GM19023 (cell line): ENCODE measurements around the gene TMEM190.

Experiments
- ATAC-seq: cut with Tn5 transposase; IDR thresholded peaks from one replicate; pipeline ENCODE4 v1.9.1; 2021; ENCODE audit warnings: mild to moderate bottlenecking, moderate library complexity; ENCODE audit not compliant: unreplicated experiment

TMEM190 gene

GRCh38 chr19:55350620-55351315, 25.9 kb upstream of the TMEM190 start:
- no peak for ATAC-seq

- no peak for ATAC-seq
Measured at GRCh38 chr19:55352040-55352439, 24.6 kb upstream of the TMEM190 start.

DNA sequence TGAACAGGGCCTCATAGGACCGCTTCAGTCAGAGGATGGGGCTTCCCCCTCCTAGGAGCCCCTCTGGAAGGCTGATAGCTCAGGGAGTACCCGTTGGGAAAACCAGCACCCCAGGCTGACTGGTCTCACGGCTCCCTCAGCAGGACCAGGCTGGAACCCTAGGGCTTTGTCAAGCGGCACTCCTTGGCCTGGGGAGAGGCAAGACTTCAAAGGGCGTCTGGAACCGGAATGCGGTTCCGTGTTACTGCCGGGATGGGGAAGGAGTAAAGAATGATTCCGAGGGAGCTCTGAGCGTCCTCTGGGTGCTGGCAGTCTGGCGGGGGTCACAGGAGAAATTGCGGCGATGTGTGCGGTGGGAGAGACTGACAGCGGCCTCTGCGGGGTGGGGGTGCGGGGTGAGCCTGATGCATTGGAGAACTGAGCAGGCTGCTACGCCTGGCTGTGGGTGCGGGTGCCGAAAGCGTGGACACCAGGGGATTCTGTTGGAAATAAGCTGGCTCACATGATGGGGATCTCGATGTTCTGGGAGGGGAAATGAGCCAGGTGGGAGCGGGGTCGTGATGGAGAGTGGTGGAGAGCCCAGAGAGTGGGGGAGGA, 24.0 kb upstream of the TMEM190 start:
- no peak for ATAC-seq

DNA sequence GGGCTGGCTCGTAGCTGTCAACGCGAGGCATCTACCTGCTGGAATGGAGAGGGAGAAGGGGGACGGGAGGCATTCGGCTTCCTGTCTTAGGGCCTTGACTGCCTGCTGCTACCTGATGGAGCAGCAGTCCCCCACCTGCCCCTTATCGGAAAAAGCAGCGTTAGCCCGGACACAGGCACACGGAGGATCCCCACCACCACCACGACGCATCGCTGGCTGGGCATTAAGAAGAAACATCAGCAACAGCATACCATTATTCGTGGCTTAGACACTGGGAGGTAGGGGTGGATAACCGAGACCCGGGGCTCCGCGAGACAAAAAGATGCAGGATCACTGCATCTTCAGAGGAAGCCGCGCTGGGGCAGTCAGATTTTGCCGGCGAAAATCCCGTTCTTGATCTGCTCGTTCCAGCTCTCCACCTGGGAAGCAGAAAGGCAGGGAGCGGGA, 23.2 kb upstream of the TMEM190 start:
- ATAC-seq = no peak

DNA sequence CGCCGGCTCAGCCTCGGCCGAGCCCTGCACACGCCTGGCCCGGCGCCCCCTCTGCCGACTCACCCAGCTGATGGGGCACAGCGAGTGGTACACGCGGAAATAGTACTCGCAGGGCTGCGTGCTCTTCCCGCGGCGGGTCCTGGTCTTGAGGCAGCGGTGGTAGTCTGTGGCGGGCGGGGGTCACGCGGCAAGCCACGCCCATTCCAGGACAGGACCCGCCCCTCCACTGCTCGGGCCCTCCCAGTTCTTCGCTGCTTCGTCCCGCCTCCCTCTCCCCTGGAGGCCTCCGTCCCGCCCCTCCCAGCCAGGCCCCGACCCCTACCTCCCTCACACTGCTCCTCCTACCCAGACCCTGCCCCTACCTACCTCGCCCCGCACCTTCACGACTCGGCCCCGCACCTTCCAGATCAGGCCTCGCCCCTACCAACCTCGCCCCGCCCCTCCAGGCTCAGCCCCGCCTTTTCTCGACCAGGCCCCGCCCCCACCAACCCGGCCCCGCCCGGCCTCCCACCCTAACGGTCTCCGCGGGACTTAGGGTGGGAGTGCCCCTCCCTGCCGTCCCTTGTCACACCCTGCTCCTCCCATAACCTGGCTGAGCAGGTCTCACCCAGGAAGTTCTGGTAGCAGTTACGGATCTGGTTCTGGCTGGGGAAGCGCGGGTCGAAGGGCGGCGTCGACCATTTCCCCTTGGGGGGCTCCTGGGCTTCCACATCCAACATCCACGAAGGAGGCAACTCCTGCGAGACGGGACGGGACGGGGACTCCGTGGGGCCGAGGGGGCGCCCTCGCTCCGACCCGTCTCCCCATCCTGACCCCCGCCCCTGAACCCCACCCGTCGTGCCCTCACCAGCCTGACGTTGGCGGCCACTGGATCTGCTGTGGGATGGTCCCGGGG, 22.6 kb upstream of the TMEM190 start:
- ATAC-seq = no peak

DNA sequence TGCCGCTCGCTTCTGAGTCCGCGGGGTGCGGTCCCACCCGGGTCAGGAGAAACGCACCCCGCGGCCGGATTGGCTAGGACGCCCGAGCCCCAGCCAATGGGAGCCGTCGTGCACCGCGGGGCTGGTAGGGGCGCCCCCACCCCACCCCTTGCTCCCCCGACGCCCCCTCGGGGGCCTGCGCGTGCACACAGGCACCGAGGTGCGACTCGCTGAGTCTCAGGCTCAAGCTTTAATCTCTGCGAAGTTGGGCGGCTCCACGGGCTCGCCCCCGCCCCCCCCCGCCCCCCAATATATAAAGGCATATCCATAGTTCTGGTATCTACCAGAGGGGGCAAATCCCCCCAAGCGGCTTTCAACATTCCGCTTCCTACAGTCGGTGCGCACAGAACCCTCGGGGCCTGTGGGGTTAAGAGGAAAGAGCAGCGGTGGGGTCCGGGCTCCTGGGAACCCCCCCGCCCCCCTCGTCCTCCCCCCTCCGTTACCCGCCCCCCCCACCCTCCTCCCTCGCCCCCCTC, 21.9 kb upstream of the TMEM190 start, which contains the start of gene COX6B2:
TSS of gene COX6B2 (minus strand) at position 22 of the 515 bp plus-strand sequence. CDS start 198 bp downstream, outside the sequence.
- no peak for ATAC-seq

- no peak for ATAC-seq
Measured at GRCh38 chr19:55355213-55355821, 21.3 kb upstream of the TMEM190 start.

DNA sequence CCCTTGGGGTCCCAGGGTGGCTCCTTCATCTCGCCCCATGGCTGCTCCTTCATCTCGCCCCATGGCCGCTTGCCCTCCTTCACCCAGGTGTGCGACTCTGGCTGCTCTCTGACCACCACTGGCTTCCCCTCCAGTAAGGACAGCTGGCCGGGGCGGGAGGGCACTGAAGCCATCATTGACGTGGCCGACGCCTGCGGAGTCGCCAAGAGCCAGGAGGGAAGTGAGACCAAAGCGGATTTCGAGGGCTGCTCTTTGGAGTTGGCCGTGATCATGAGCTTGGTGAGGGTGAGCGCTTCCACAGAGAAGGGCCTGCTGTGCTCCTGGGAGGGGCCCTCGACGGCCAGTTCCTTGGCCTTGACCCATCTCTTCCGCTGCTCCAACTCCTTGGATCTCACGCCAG, 18.1 kb upstream of the TMEM190 start:
- no peak for ATAC-seq

DNA sequence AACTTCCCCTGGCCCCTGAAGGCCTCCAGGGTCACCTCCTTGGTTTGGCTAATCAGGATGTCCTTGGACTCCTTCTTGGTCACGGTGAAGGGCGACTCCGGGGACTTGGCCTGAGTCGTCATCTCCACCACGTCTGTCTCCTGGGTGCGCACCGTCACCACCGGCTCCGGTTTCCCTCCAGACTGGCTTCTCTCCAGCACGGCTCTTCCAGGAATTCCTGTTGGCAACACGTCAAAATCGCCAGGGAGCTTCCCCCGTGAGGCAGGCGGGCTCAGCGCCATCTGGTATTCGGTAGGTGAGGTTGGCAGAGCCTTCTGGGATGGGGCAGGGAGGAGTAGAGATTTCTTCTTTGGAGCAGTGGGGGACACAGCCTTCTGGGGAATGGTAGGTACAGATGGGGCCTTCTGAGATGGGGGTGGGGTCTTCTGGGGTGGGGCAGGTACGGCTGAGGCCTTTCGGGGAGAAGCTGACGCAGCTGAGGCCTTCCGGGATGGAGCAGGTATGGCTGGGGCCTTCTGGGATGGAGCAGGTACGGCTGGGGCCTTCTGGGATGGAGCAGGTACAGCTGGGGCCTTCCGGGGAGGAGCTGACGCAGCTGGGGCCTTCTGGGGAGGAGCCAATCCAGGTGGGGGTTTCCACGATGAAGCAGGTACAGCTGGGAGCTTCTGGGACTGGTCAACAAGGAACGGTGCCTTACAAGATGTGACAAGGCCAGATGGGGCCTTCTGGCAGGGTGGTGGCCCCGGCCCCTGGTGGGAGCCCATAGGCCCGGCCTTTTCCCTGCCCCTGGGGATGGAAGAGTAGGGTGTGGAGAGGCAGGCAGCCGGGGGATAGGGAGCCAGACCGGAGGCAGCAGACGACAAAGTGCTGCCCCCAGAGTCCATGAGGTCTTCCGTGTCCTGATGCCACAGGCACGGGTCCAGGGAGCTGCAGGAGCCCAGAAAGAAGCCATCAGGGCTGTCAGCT, 17.4 kb upstream of the TMEM190 start:
- ATAC-seq = no peak

DNA sequence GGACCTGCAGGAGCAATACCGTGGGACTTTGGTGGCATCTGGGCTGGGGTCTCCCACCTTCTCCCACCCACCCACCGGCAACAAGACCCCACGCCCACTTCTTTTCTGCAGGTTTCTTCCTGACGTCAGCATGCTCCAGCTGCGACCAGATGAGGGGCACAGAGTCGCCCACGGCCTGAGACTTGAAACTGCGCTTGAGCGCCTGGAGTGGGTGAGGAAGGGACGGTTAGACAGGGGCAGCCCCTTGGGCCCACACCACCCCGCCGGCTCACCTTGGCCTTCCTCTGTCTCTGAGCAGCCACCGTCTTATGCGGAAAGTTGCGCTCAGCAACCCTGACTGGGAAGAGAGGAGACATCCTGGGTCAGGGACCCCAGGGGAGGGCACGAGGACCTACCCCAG, 15.7 kb upstream of the TMEM190 start:
- ATAC-seq = no peak

- no peak for ATAC-seq
Measured at GRCh38 chr19:55362174-55362989, 14.2 kb upstream of the TMEM190 start.

DNA sequence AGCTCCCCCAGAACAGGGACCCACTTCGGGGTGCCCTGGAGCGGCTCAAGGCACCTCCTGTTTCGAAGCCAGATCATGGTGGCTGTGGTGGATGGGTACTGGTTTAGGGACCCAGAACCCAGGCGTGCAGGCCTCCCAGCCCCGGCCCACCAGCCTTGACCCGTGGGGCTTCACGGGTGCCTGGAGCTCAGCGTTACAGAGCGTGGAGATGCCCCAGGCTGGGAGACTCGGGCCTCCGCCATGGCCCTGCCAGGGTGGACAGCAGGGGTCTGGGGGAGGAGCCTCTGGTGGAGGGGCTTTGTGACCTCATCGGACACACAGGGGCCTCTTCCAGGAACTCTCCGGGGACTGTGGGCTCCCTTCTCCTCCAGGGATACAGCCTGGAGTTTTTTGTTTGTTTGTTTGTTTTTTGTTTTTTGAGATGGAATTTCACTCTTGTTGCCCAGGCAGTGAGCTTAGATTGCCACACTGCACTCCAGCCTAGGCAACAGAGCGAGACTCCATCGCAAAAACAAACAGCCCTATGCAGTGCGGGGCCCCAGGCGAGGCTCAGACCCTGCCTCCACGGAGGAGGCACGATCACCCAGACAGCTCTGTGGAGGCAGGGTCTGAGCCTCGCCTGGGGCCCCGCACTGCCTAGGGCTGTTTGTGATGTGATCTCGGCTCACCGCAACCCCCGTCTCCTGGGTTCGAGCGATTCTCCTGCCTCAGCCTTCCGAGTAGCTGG, 13.5 kb upstream of the TMEM190 start, which contains the start of gene GARIN5B:
TSS of gene GARIN5B (minus strand) at position 271 of the 727 bp plus-strand sequence. CDS start at position 77, 194 bp downstream.
- ATAC-seq = no peak

DNA sequence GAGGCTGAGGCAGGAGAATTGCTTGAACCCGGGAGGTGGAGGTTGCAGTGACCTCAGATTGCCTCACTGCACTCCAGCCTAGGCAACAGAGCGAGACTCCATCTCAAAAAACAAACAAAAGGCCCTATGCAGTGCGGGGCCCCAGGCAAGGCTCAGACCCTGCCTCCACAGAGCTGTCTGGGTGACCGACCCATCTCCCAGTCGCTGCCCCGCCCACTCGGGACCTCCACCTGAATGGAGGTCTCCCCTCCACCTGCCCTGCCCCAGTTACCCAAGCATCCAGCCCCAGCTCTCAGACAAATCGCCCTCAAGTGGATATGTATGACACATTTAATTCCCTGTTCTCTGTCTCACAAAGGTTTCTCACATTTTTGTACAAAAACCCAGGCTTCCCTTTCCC, 11.4 kb upstream of the TMEM190 start:
- no peak for ATAC-seq

DNA sequence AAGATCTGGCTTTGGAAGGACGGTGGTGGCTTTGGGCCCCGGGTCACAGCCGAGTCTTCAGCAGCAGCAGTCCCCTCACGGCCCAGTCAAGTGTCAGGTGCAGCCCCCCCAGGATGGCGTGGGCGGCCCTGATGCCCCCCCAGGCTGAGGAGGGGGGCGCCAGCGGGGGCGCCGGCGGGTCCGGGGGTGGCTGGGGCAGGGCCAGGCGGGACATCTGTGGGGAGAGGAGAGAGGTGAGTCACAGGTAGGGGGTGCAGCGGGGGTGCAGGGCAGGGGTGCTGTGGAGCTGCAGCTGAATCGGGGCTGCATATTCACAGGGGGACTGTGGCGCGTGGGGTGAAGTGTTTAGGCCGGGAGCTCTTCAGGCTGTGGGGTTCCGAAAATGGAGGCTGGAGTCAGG, 10.7 kb upstream of the TMEM190 start:
- ATAC-seq = no peak

- ATAC-seq = no peak
Measured at GRCh38 chr19:55366790-55367189, 9.8 kb upstream of the TMEM190 start.

GRCh38 chr19:55368106-55368505, 8.5 kb upstream of the TMEM190 start:
- ATAC-seq = no peak

DNA sequence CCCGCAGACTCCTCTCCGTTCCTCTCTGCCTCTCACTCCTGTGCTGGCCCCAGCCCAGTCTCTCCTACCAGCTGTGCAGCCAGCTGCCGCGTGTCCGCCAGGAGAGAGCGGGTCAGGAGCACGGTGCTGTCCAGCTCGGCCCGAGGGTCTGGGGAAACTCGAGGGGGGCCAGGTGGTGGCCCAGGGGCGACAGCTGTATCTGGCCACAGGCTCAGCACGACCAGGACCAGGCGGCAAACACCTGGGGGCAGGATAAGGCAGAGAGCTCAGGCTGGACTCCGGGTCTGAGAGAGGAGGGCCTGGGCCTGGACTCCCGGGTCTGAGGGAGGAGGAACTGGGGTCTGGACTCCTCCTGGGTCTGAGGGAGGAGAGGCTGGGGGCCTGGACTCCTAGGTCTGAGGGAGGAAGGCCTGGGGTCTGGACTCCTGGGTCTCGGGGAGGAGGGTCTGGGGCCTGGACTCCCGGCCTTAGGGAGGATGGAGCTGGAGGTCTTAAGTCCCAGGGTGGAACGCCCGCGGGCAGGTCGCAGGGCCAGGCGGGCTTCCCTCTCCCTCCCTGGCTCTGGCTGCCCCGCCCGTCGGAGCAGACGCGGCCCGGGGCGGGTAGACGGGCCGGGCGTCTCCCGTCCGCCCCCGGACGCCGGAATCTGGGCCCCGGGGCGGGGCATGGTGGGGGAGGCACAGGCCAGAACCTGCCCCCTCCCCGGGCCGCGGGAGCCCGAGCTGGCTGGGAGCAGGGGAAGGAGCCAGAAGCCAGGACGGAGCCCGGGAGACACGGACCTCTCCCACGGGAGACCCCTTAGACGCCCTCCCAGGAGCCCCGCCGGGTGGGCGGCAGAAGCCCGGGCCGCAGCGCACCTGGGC, 7.7 kb upstream of the TMEM190 start:
- no peak for ATAC-seq
